Measurements from ENCODE around the gene NLGN4Y.
"Not testable (repeated sequence)": the region's sequence is repeated elsewhere in the genome, so short reads cannot be mapped to it uniquely, and the experiment has no call there.

Gene NLGN4Y

GRCh38 chrY:14860448-14860847 is 336.1 kb downstream of the NLGN4Y start:
- H2BK5ac ChIP-seq (ENCODE audit: low read length): no peak overlapping the region
- H3K4me3 ChIP-seq (ENCODE audit: low read length in 2 of 2): no peak overlapping the region
- H3K18ac ChIP-seq (ENCODE audit: low read length): no peak overlapping the region
- H3K27me3 ChIP-seq (ENCODE audit: control insufficient read depth in 3 of 3, insufficient read depth in 3 of 3, low read depth in 1 of 3, low read length in 3 of 3): no peaks in the 10 kb centered on the region
- no peak overlapping the region for H3K4me2 ChIP-seq (ENCODE audit: insufficient read depth, low read length, poor library complexity, severe bottlenecking)
- no peak overlapping the region for H2AK5ac ChIP-seq (ENCODE audit: low read depth, low read length)
- H2BK120ac ChIP-seq (ENCODE audit: low read depth, low read length): no peak overlapping the region
- no peak overlapping the region for H2BK15ac ChIP-seq (ENCODE audit: low read length)
- no peak overlapping the region for H2AFZ ChIP-seq (ENCODE audit: low read length)
- H3K4me1 ChIP-seq (ENCODE audit: control insufficient read depth in 2 of 2, insufficient read depth in 1 of 2, low read depth in 1 of 2, low read length in 2 of 2): no peaks in the 10 kb centered on the region
- no peak overlapping the region for H3K23ac ChIP-seq (ENCODE audit: low read depth, low read length, poor library complexity)
- H3K79me1 ChIP-seq (ENCODE audit: low read depth, low read length): no peaks in the 10 kb centered on the region
- H3K27ac ChIP-seq (replicated peaks; ENCODE audit: low read length): no peak overlapping the region
- no peak for DNase-seq (ENCODE audit: low spot score)
- H3K4ac ChIP-seq (ENCODE audit: low read length): no peak overlapping the region
- no peak overlapping the region for H4K91ac ChIP-seq (ENCODE audit: low read depth, low read length, poor library complexity)
- no peak overlapping the region for H3K14ac ChIP-seq (ENCODE audit: low read length)
- no peak overlapping the region for H4K8ac ChIP-seq (ENCODE audit: low read depth, low read length)
- H3K9ac ChIP-seq (ENCODE audit: low read depth, low read length, poor library complexity): no peak overlapping the region
- H3K36me3 ChIP-seq (replicated peaks in 1 of 2; ENCODE audit: control insufficient read depth in 2 of 2, insufficient read depth in 2 of 2, low read length in 2 of 2): no peaks in the 10 kb centered on the region
- no peak overlapping the region for H2BK12ac ChIP-seq (ENCODE audit: low read length)
- no peaks in the 10 kb centered on the region for H3K9me3 ChIP-seq (replicated peaks in 1 of 2; ENCODE audit: control insufficient read depth in 2 of 2, insufficient read depth in 1 of 2, low read depth in 1 of 2, low read length in 2 of 2)

- H3K4me2 ChIP-seq (ENCODE audit: insufficient read depth, low read length, poor library complexity, severe bottlenecking); H2BK5ac ChIP-seq (ENCODE audit: low read length); H3K18ac ChIP-seq (ENCODE audit: low read length); H3K79me1 ChIP-seq (ENCODE audit: low read depth, low read length); H2BK15ac ChIP-seq (ENCODE audit: low read length); H4K8ac ChIP-seq (ENCODE audit: low read depth, low read length); H2AK5ac ChIP-seq (ENCODE audit: low read depth, low read length); H3K23ac ChIP-seq (ENCODE audit: low read depth, low read length, poor library complexity); H3K9ac ChIP-seq (ENCODE audit: low read depth, low read length, poor library complexity); H3K4ac ChIP-seq (ENCODE audit: low read length); H2BK120ac ChIP-seq (ENCODE audit: low read depth, low read length); H3K4me1 ChIP-seq (ENCODE audit: control insufficient read depth in 2 of 2, insufficient read depth in 1 of 2, low read depth in 1 of 2, low read length in 2 of 2); H2AFZ ChIP-seq (ENCODE audit: low read length); H3K27ac ChIP-seq (replicated peaks; ENCODE audit: low read length); DNase-seq (ENCODE audit: low spot score); H3K36me3 ChIP-seq (replicated peaks in 1 of 2; ENCODE audit: control insufficient read depth in 2 of 2, insufficient read depth in 2 of 2, low read length in 2 of 2); H3K14ac ChIP-seq (ENCODE audit: low read length); H3K9me3 ChIP-seq (replicated peaks in 1 of 2; ENCODE audit: control insufficient read depth in 2 of 2, insufficient read depth in 1 of 2, low read depth in 1 of 2, low read length in 2 of 2); H3K27me3 ChIP-seq (ENCODE audit: control insufficient read depth in 3 of 3, insufficient read depth in 3 of 3, low read depth in 1 of 3, low read length in 3 of 3); H3K4me3 ChIP-seq (ENCODE audit: low read length in 2 of 2); H2BK12ac ChIP-seq (ENCODE audit: low read length); H4K91ac ChIP-seq (ENCODE audit: low read depth, low read length, poor library complexity): not testable (repeated sequence)
- WGBS, 2 donors (ENCODE audit: extremely low coverage in 2 of 2, insufficient read length in 2 of 2, insufficient replicate concordance in 1 of 2): no CpG with 5 or more reads among the region's 8 CpGs
These were observed 336.7 kb downstream of the NLGN4Y start for GRCh38 chrY:14861033-14861432.

- WGBS, 2 donors (ENCODE audit: extremely low coverage in 2 of 2, insufficient read length in 2 of 2, insufficient replicate concordance in 1 of 2): no CpG with 5 or more reads among the region's 2 CpGs
- Histone ChIP-seq H3K27ac (replicated peaks; ENCODE audit: low read length) (no peak overlapping the region), H3K79me1 (ENCODE audit: low read depth, low read length) (no peaks in the 10 kb centered on the region), H3K4me2 (ENCODE audit: insufficient read depth, low read length, poor library complexity, severe bottlenecking) (no peak overlapping the region), H3K4me1 (ENCODE audit: control insufficient read depth in 2 of 2, insufficient read depth in 1 of 2, low read depth in 1 of 2, low read length in 2 of 2) (no peaks in the 10 kb centered on the region), H3K4me3 (ENCODE audit: low read length in 2 of 2) (no peak overlapping the region), H3K14ac (ENCODE audit: low read length) (no peak overlapping the region), H4K91ac (ENCODE audit: low read depth, low read length, poor library complexity) (no peak overlapping the region), H3K9ac (ENCODE audit: low read depth, low read length, poor library complexity) (no peak overlapping the region), H3K18ac (ENCODE audit: low read length) (no peak overlapping the region), H2BK15ac (ENCODE audit: low read length) (no peak overlapping the region), H3K27me3 (ENCODE audit: control insufficient read depth in 3 of 3, insufficient read depth in 3 of 3, low read depth in 1 of 3, low read length in 3 of 3) (no peaks in the 10 kb centered on the region), H2AFZ (ENCODE audit: low read length) (no peak overlapping the region), H2AK5ac (ENCODE audit: low read depth, low read length) (no peak overlapping the region), H3K36me3 (replicated peaks in 1 of 2; ENCODE audit: control insufficient read depth in 2 of 2, insufficient read depth in 2 of 2, low read length in 2 of 2) (no peaks in the 10 kb centered on the region), H2BK12ac (ENCODE audit: low read length) (no peak overlapping the region), H4K8ac (ENCODE audit: low read depth, low read length) (no peak overlapping the region), H3K4ac (ENCODE audit: low read length) (no peak overlapping the region), H3K23ac (ENCODE audit: low read depth, low read length, poor library complexity) (no peak overlapping the region), H2BK120ac (ENCODE audit: low read depth, low read length) (no peak overlapping the region), H2BK5ac (ENCODE audit: low read length) (no peak overlapping the region), H3K9me3 (replicated peaks in 1 of 2; ENCODE audit: control insufficient read depth in 2 of 2, insufficient read depth in 1 of 2, low read depth in 1 of 2, low read length in 2 of 2) (no peaks in the 10 kb centered on the region)
- no peak for DNase-seq (ENCODE audit: low spot score)
These were observed 347.6 kb downstream of the NLGN4Y start for GRCh38 chrY:14871971-14872370.
